VCaP (cell line): ENCODE measurements around the gene BOK.
"Not testable (repeated sequence)": the region's sequence is repeated elsewhere in the genome, so short reads cannot be mapped to it uniquely, and the experiment has no call there.

Experiments used
- H3K27ac ChIP-seq: fragments of 450-650 bp; 2 replicates; pipeline ENCODE4 v1.5.1; 2017
- CTCF ChIP-seq: fragments of 450-650 bp; conservative IDR thresholded peaks from 2 replicates; pipeline ENCODE4 v1.5.1; 2017; ENCODE audit warnings: mild to moderate bottlenecking, moderate library complexity

BOK gene

GRCh38 chr2:241579281-241579680 is 20.7 kb downstream of the BOK start:
- no peak for TF ChIP-seq CTCF
- no peak overlapping the region for H3K27ac ChIP-seq

GRCh38 chr2:241582328-241582727 is 23.8 kb downstream of the BOK start:
- TF ChIP-seq CTCF: no peak
- H3K27ac ChIP-seq: no peak overlapping the region

- TF ChIP-seq CTCF: no peak
- no peak overlapping the region for H3K27ac ChIP-seq
These were observed 24.3 kb downstream of the BOK start for GRCh38 chr2:241582806-241583205.

GRCh38 chr2:241584436-241584835 is 25.9 kb downstream of the BOK start:
- no peak for TF ChIP-seq CTCF
- no peak overlapping the region for H3K27ac ChIP-seq

GRCh38 chr2:241586564-241587264 is 28.2 kb downstream of the BOK start:
- no peak overlapping the region for H3K27ac ChIP-seq
- no peak for TF ChIP-seq CTCF

- H3K27ac ChIP-seq: not testable (repeated sequence)
These were observed 31.3 kb downstream of the BOK start for GRCh38 chr2:241589863-241590262.

- not testable (repeated sequence) for H3K27ac ChIP-seq
These were observed 32.2 kb downstream of the BOK start for GRCh38 chr2:241590496-241591455.

- TF ChIP-seq CTCF: no peak
- no peak overlapping the region for H3K27ac ChIP-seq
These were observed 33.7 kb downstream of the BOK start for GRCh38 chr2:241592126-241592845.
